Neural progenitor cell (in vitro differentiated cells): Measurements from ENCODE around the gene PLA2R1. TPM values are rescaled to one million over a fixed set of nuclear protein-coding genes. Genes with fewer than 3 reads are reported as not detected.

Experiments
- DNase-seq: peaks from one replicate; pipeline ENCODE4 v3.0.0-alpha.2; 2016; ENCODE audit warnings: low spot score
- H2AFZ ChIP-seq: fragments of 200-600 bp; sonication (generic); replicated peaks from 2 replicates; pipeline ENCODE4 v1.6.1; 2016; ENCODE audit warnings: antibody characterized with exemption
- H3F3A ChIP-seq: fragments of 200-600 bp; sonication (generic); 2 replicates; pipeline ENCODE4 v1.6.1; 2016; ENCODE audit warnings: antibody characterized with exemption, low read depth
- H3K27ac ChIP-seq: fragments of 200-600 bp; sonication (generic); 2 replicates; pipeline ENCODE4 v1.5.1; 2016; ENCODE audit warnings: mild to moderate bottlenecking
- H3K27me3 ChIP-seq: fragments of 200-600 bp; sonication (generic); 2 replicates; pipeline ENCODE4 v1.6.1; 2016; ENCODE audit warnings: mild to moderate bottlenecking, moderate library complexity
- H3K36me3 ChIP-seq: fragments of 200-600 bp; sonication (generic); 2 replicates; pipeline ENCODE4 v1.5.1; 2016
- H3K4me1 ChIP-seq: fragments of 200-600 bp; sonication (generic); 2 replicates; pipeline ENCODE4 v1.6.1; 2016; ENCODE audit warnings: mixed run types
- H3K4me2 ChIP-seq: fragments of 200-600 bp; sonication (generic); 2 replicates; pipeline ENCODE4 v1.6.1; 2016
- H3K4me3 ChIP-seq: fragments of 200-600 bp; sonication (generic); 2 replicates; pipeline ENCODE4 v1.5.1; 2016
- H3K79me2 ChIP-seq: fragments of 200-600 bp; sonication (generic); 2 replicates; pipeline ENCODE4 v1.6.1; 2016; ENCODE audit warnings: low read depth
- H3K9ac ChIP-seq: fragments of 200-600 bp; sonication (generic); 2 replicates; pipeline ENCODE4 v1.6.1; 2016
- H3K9me3 ChIP-seq: fragments of 200-600 bp; sonication (generic); 2 replicates; pipeline ENCODE4 v1.5.1; 2016; ENCODE audit warnings: low read depth
- H4K20me1 ChIP-seq: fragments of 200-600 bp; sonication (generic); 2 replicates; pipeline ENCODE4 v1.6.1; 2016; ENCODE audit warnings: low read depth
- H3K27ac Mint-ChIP-seq: 3 replicates; pipeline ENCODE4 v1.8.0; 2021; ENCODE audit warnings: mixed read lengths
- H3K27me3 Mint-ChIP-seq: 2 replicates; pipeline ENCODE4 v1.8.0; 2022; ENCODE audit warnings: low read depth, mild to moderate bottlenecking, inconsistent platforms, moderate library complexity, mixed read lengths; ENCODE audit not compliant: insufficient read depth
- H3K36me3 Mint-ChIP-seq: 3 replicates; pipeline ENCODE4 v1.8.0; 2021; ENCODE audit warnings: mixed read lengths
- H3K4me1 Mint-ChIP-seq: 3 replicates; pipeline ENCODE4 v1.8.0; 2021; ENCODE audit warnings: mixed read lengths
- H3K4me3 Mint-ChIP-seq: 3 replicates; pipeline ENCODE4 v1.8.0; 2021; ENCODE audit warnings: mild to moderate bottlenecking, moderate library complexity, mixed read lengths
- H3K9me3 Mint-ChIP-seq: 3 replicates; pipeline ENCODE4 v1.8.0; 2020; ENCODE audit warnings: mixed read lengths
- EZH2 ChIP-seq: fragments of 200-600 bp; sonication (generic); IDR thresholded peaks from 2 replicates; pipeline ENCODE4 v1.6.1; 2017; ENCODE audit warnings: antibody characterized with exemption, mild to moderate bottlenecking, moderate library complexity
- EZH2phosphoT487 ChIP-seq: fragments of 200-600 bp; sonication (generic); IDR thresholded peaks from 2 replicates; pipeline ENCODE4 v1.6.1; 2017; ENCODE audit warnings: antibody characterized with exemption
- total RNA-seq: library from RNA; depleted of rRNA; stranded (reverse); fragments of >200 nt; gene quantifications from 2 replicates; pipeline ENCODE4 v1.2.3, GENCODE V29; 2015; ENCODE audit warnings: low replicate concordance
- TF ChIP-seq, protein P1 (sequence below): fragments of 200-600 bp; sonication (generic); IDR thresholded peaks from 2 replicates; pipeline ENCODE4 v1.5.1; 2017; ENCODE audit warnings: antibody characterized with exemption, mild to moderate bottlenecking

PLA2R1 gene
- total RNA-seq, 1 donor from 2014 or later: 0.45 TPM

DNA sequence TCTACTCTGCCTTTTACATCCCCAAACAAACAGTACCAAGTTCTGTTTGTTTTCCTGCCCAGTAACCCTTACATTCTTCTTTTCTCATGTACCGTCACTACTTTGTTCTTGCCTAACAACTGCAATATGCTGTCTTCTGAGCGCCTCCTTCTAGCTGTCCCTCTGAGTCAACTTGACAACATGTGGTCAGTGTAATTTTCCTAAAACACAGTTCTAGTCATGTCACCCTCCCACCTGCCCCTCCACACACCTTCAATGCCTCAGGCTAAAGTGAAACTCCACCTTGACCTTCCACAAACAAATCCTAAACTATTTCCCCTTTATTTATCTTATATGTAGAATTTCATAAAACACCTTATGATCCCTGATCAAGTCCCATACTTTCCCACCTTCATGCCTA is 139.9 kb downstream of the PLA2R1 start:
- Histone ChIP-seq H3K9ac (no peak overlapping the region), H3K27ac (no peak overlapping the region), H3K4me1 (no peaks in the 10 kb centered on the region), H2AFZ (peak overlapping the region; percentile 90), H3K9me3 (no peaks in the 10 kb centered on the region), H3K27me3 (peaks cover 14% of the 10 kb centered on the region), H4K20me1 (no peaks in the 10 kb centered on the region), H3F3A (no peaks in the 10 kb centered on the region), H3K4me2 (no peak overlapping the region), H3K36me3 (no peaks in the 10 kb centered on the region), H3K4me3 (no peak overlapping the region), H3K79me2 (no peaks in the 10 kb centered on the region)
- Mint-ChIP-seq H3K36me3 (no peaks in the 10 kb centered on the region), H3K27ac (no peak overlapping the region), H3K4me3 (no peak overlapping the region), H3K27me3 (peaks cover 3% of the 10 kb centered on the region), H3K4me1 (peaks cover 22% of the 10 kb centered on the region), H3K9me3 (no peaks in the 10 kb centered on the region)
- TF ChIP-seq EZH2phosphoT487 (no peak), EZH2 (no peak)
- TF ChIP-seq, protein P1, sequence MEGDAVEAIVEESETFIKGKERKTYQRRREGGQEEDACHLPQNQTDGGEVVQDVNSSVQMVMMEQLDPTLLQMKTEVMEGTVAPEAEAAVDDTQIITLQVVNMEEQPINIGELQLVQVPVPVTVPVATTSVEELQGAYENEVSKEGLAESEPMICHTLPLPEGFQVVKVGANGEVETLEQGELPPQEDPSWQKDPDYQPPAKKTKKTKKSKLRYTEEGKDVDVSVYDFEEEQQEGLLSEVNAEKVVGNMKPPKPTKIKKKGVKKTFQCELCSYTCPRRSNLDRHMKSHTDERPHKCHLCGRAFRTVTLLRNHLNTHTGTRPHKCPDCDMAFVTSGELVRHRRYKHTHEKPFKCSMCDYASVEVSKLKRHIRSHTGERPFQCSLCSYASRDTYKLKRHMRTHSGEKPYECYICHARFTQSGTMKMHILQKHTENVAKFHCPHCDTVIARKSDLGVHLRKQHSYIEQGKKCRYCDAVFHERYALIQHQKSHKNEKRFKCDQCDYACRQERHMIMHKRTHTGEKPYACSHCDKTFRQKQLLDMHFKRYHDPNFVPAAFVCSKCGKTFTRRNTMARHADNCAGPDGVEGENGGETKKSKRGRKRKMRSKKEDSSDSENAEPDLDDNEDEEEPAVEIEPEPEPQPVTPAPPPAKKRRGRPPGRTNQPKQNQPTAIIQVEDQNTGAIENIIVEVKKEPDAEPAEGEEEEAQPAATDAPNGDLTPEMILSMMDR: no peak
- no peak for DNase-seq

DNA sequence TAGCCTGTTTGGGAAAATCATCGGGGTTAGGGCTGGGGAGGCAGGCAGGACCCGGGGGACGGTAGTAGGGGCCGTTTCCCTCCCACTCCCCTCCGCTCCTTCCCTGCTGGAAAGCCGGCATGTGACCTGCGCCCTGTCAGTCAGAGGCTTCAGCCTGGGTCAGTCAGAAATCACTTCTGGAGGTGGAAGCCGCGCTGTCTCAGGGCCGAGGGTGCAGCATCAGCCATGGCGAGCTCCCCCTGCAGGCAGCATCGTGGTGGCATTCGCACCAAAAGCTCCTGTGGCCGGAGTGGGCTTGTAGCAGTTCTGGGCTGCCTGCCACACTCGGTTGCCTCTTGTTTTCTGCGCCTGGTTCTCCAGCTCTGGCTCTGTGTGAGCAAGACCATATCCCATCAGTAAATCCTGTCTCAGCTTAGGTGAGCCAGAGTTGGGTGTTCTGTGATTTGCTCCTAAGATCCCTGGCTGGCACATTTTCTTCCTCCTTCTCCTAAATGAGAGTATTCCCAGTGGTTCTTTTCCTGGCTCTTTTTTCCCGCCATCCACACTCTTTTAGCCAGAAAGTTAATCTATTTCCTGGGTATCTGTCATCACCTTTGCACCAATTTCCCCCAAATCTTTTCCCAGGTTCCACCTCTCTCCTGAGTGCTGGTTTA is 140.5 kb downstream of the PLA2R1 start:
- H3K27me3 Mint-ChIP-seq: peaks cover 3% of the 10 kb centered on the region
- Histone ChIP-seq H3K27me3 (peaks cover 14% of the 10 kb centered on the region), H3K4me1 (no peaks in the 10 kb centered on the region), H3F3A (no peaks in the 10 kb centered on the region), H3K4me3 (no peak overlapping the region), H3K36me3 (no peaks in the 10 kb centered on the region), H3K4me2 (peak overlapping the region; percentile 30), H3K27ac (no peak overlapping the region), H3K9ac (no peak overlapping the region), H4K20me1 (no peaks in the 10 kb centered on the region), H3K9me3 (no peaks in the 10 kb centered on the region), H2AFZ (peak overlapping the region; percentile 90), H3K79me2 (no peaks in the 10 kb centered on the region)
- no peak overlapping the region for H3K27ac Mint-ChIP-seq
- H3K36me3 Mint-ChIP-seq: no peaks in the 10 kb centered on the region
- no peaks in the 10 kb centered on the region for H3K9me3 Mint-ChIP-seq
- peak; percentile 91 for DNase-seq
- H3K4me1 Mint-ChIP-seq: peaks cover 22% of the 10 kb centered on the region
- TF ChIP-seq EZH2: no peak
- TF ChIP-seq, protein P1: peak; percentile 86
- no peak overlapping the region for H3K4me3 Mint-ChIP-seq

DNA sequence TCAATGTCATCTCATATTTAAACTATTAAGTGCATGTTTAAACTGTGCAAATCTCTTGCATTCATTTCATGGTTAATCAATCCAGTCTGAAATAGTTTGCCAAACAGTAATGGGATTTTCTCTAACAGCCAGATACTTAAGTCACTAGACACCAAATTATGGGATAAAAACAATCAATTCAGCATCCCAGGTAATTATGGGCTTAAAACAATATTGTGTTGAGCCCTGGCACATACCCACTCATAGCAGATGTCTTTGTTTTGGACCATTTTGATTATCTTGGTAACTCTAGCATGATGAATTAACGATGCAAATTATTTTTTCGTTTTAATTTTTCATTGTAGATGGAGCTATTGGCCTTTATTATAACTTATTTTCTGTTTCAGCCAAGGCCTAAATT is 145.9 kb downstream of the PLA2R1 start:
- Histone ChIP-seq H3K4me1 (no peaks in the 10 kb centered on the region), H3K4me2 (no peak overlapping the region), H3K4me3 (no peak overlapping the region), H3K79me2 (no peaks in the 10 kb centered on the region), H4K20me1 (no peaks in the 10 kb centered on the region), H2AFZ (no peak overlapping the region), H3K9me3 (no peaks in the 10 kb centered on the region), H3K9ac (no peak overlapping the region), H3K27me3 (peaks cover 14% of the 10 kb centered on the region), H3F3A (no peaks in the 10 kb centered on the region), H3K36me3 (no peaks in the 10 kb centered on the region), H3K27ac (no peak overlapping the region)
- Mint-ChIP-seq H3K4me1 (peaks cover 5% of the 10 kb centered on the region), H3K27me3 (no peaks in the 10 kb centered on the region), H3K4me3 (no peak overlapping the region), H3K9me3 (no peaks in the 10 kb centered on the region), H3K36me3 (no peaks in the 10 kb centered on the region), H3K27ac (no peak overlapping the region)
- no peak for TF ChIP-seq EZH2phosphoT487
- TF ChIP-seq EZH2: no peak
- TF ChIP-seq, protein P1: no peak
- no peak for DNase-seq
